Measurements from ENCODE around the gene TGFB1I1. TPM values are rescaled to one million over a fixed set of nuclear protein-coding genes. Genes with fewer than 3 reads are reported as not detected.

The TGFB1I1 gene
- polyA plus RNA-seq, 2 of the 4 experiments (the other 2 are of a cell fraction) = 8.3 to 75.1 TPM

- DNase-seq (ENCODE audit: low read depth in 1 of 2, low spot score in 1 of 2) = no peak
- Histone ChIP-seq H3K4me2 (no peak overlapping the region), H3K9me3 (no peaks in the 10 kb centered on the region), H3K27ac (no peak overlapping the region), H3K4me1 (peaks cover 8% of the 10 kb centered on the region; the same call in 2 of the 3 replicates), H3K4me3 (no peak overlapping the region)
- no peak for FAIRE-seq
- POLR2A ChIA-PET = interaction anchor here (1.3 to 2.3 kb wide), 2 partner anchors 10 to 20 kb away, joined by 4 to 11 read pairs; partner anchors contain the start of gene ARMC5
- 92% methylated on average over 9 of the region's 9 CpGs for WGBS (ENCODE audit: missing lambda C conversion rate)
- TF ChIP-seq CBX2 (IDR thresholded peaks at IDR 0.05; ENCODE audit: borderline replicate concordance, low read depth) (no peak), BHLHE40 (IDR thresholded peaks at IDR 0.05; ENCODE audit: low read depth, low read length) (no peak), SMC3 (IDR thresholded peaks at IDR 0.05) (no peak), ATOH8 (CRISPR knock-in tag; IDR thresholded peaks at IDR 0.05; ENCODE audit: low read depth) (no peak), HES2 (IDR thresholded peaks at IDR 0.05) (no peak), MAX (IDR thresholded peaks at IDR 0.05) (no peak), USF2 (IDR thresholded peaks at IDR 0.05) (no peak), HOXA7 (CRISPR knock-in tag; IDR thresholded peaks at IDR 0.05) (no peak), RFX5 (IDR thresholded peaks at IDR 0.05) (no peak), MYC (IDR thresholded peaks at IDR 0.05; ENCODE audit: borderline replicate concordance, low read length) (no peak), CEBPB (IDR thresholded peaks at IDR 0.05) (no peak), MAFK (IDR thresholded peaks at IDR 0.05; ENCODE audit: partially characterized antibody) (no peak), REST (IDR thresholded peaks at IDR 0.05) (no peak), HEYL (CRISPR knock-in tag; IDR thresholded peaks at IDR 0.05) (no peak)
- CTCF ChIA-PET = interaction anchor here (1.1 to 1.7 kb wide), 2 partner anchors 10 to 19 kb away, joined by 4 to 5 read pairs; no protein-coding TSS in a partner anchor
- ATAC-seq = no peak
Measured at GRCh38 chr16:31479751-31480150, 7.8 kb downstream of the TGFB1I1 start.

GRCh38 chr16:31480851-31481536 lies 9.0 kb downstream of the TGFB1I1 start:
- H3K4me2 ChIP-seq = no peak overlapping the region
- H3K4me3 ChIP-seq = no peak overlapping the region
- ATAC-seq (no peak), FAIRE-seq (no peak), DNase-seq (ENCODE audit: low read depth in 1 of 2, low spot score in 1 of 2) (no peak)
- H3K27ac ChIP-seq = no peak overlapping the region
- H3K9me3 ChIP-seq = no peaks in the 10 kb centered on the region
- CTCF ChIA-PET = interaction anchor here (0.8 to 1.7 kb wide), 3 partner anchors 20 to 29 kb away, joined by 3 to 5 read pairs (median 3); no protein-coding TSS in a partner anchor
- H3K4me1 ChIP-seq = peaks cover 10% of the 10 kb centered on the region; the same call in 2 of the 3 replicates
- POLR2A ChIA-PET = interaction anchor here (1.3 to 2.4 kb wide), 2 partner anchors 9 to 21 kb away, joined by 4 to 9 read pairs; partner anchors contain the start of gene ARMC5
- 68% methylated on average over 7 of the region's 7 CpGs for WGBS (ENCODE audit: missing lambda C conversion rate)
- TF ChIP-seq MAFK (IDR thresholded peaks at IDR 0.05; ENCODE audit: partially characterized antibody) (no peak), EHF (CRISPR knock-in tag; IDR thresholded peaks at IDR 0.05) (no peak), ATOH8 (CRISPR knock-in tag; IDR thresholded peaks at IDR 0.05; ENCODE audit: low read depth) (no peak), HMGXB4 (CRISPR knock-in tag; IDR thresholded peaks at IDR 0.05; ENCODE audit: borderline replicate concordance) (no peak), CHD4 (IDR thresholded peaks at IDR 0.05; ENCODE audit: borderline replicate concordance) (no peak), TFCP2L1 (CRISPR knock-in tag; IDR thresholded peaks at IDR 0.05) (no peak), NFE2L2 (conservative IDR thresholded peaks at IDR 0.05; ENCODE audit: low read length) (no peak), HES2 (IDR thresholded peaks at IDR 0.05) (no peak), CBX8 (IDR thresholded peaks at IDR 0.05) (no peak), CTCF (IDR thresholded peaks at IDR 0.05) (no peak), CHD2 (IDR thresholded peaks at IDR 0.05; ENCODE audit: low read length, partially characterized antibody) (no peak), MAX (IDR thresholded peaks at IDR 0.05) (no peak), ESRRA (IDR thresholded peaks at IDR 0.05; ENCODE audit: borderline replicate concordance, low read length) (no peak), JUN (IDR thresholded peaks at IDR 0.05) (no peak)

Data from A549 (cell line).